Mucosa of descending colon (tissue), 3 donors: ENCODE data around the gene NLK. TPM values are rescaled to one million over a fixed set of nuclear protein-coding genes. Genes with fewer than 3 reads are reported as not detected.

Source experiments
- ATAC-seq: fragments of 200-7000 bp; cut with Tn5 transposase; one replicate; pipeline ENCODE4 v1.9.1; 2020; ENCODE audit warnings: mild to moderate bottlenecking, moderate library complexity
- DNase-seq, 3 donors: peaks; one replicate each; pipeline ENCODE4 v3.0.0-alpha.2; 2020
- H3K36me3 ChIP-seq: fragments of 200-600 bp; one replicate; pipeline ENCODE4 v1.8.0; 2021; ENCODE audit warnings: low read depth, mild to moderate bottlenecking
- H3K4me1 ChIP-seq: fragments of 200-600 bp; one replicate; pipeline ENCODE4 v1.8.0; 2021; ENCODE audit warnings: low read depth, mild to moderate bottlenecking
- H3K4me3 ChIP-seq: fragments of 200-600 bp; one replicate; pipeline ENCODE4 v1.8.0; 2021; ENCODE audit warnings: mild to moderate bottlenecking
- H3K9me3 ChIP-seq: fragments of 200-600 bp; one replicate; pipeline ENCODE4 v1.8.0; 2021; ENCODE audit warnings: mild to moderate bottlenecking
- intact Hi-C, 2 donors: fragments of 100-400 bp; cut with DNase I in 1 of 2; cut with micrococcal nuclease in 1 of 2; formaldehyde crosslinking; loops; one replicate each; pipeline versions ENCODE4 v1.11.0 to v1.11.1; 2022; cut with DNase I, micrococcal nuclease
- total RNA-seq, 3 donors: library from RNA; stranded (reverse); fragmentation: NEBNext Ultra II Directional in 2 of 3; extraction: Animal tissue kit (Norgen Biotek cat#: 25700) in 2 of 3; gene quantifications; one replicate each; pipeline versions ENCODE4 v1.2.1 to v1.2.4, GENCODE V29; 2021 to 2023
- TF ChIP-seq, protein P1 (sequence below): fragments of 200-600 bp; IDR thresholded peaks from one replicate; pipeline ENCODE4 v1.8.0; 2022; ENCODE audit warnings: antibody characterized with exemption, mild to moderate bottlenecking
- donor health status: DM: no; HTN: no; CAD: no; lungs with moderate emphysema.
- donor health status: DM: no; HTN: no; CAD: no.
- donor health status: DM: no; HTN: yes; CAD: no.

Gene NLK
- total RNA-seq, 3 donors from 2014 or later, result 20.4 to 24.1 (median 21.0) TPM

GRCh38 chr17:28196636-28197035, 154.2 kb downstream of the NLK start:
- Histone ChIP-seq H3K36me3 (no peaks in the 10 kb centered on the region), H3K9me3 (no peaks in the 10 kb centered on the region), H3K4me1 (no peaks in the 10 kb centered on the region), H3K4me3 (no peak overlapping the region)
- DNase-seq, result no peak
- ATAC-seq, result no peak
- TF ChIP-seq, protein P1, sequence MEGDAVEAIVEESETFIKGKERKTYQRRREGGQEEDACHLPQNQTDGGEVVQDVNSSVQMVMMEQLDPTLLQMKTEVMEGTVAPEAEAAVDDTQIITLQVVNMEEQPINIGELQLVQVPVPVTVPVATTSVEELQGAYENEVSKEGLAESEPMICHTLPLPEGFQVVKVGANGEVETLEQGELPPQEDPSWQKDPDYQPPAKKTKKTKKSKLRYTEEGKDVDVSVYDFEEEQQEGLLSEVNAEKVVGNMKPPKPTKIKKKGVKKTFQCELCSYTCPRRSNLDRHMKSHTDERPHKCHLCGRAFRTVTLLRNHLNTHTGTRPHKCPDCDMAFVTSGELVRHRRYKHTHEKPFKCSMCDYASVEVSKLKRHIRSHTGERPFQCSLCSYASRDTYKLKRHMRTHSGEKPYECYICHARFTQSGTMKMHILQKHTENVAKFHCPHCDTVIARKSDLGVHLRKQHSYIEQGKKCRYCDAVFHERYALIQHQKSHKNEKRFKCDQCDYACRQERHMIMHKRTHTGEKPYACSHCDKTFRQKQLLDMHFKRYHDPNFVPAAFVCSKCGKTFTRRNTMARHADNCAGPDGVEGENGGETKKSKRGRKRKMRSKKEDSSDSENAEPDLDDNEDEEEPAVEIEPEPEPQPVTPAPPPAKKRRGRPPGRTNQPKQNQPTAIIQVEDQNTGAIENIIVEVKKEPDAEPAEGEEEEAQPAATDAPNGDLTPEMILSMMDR, result no peak
- intact Hi-C loops, result no loop called here

DNA sequence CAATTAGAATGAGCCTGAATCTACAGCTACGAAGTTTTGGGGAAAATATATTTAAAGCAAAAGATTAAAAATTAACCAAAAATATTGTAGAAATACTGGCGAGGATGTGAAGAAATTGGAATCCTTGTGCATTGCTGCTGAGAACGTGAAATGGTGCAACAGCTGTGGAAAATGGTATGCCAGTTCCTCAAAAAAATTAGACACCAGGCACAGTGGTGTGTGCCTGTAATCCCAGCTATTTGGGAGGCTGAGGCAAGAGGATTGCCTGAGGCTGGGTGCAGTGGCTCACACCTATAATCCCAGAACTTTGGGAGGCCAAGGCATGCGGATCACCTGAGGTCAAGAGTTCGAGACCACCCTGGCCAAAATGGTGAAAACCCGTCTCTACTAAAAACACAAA, 156.6 kb downstream of the NLK start:
- no peak for DNase-seq
- Histone ChIP-seq H3K4me1 (no peaks in the 10 kb centered on the region), H3K9me3 (no peaks in the 10 kb centered on the region), H3K36me3 (no peaks in the 10 kb centered on the region), H3K4me3 (no peak overlapping the region)
- ATAC-seq, result no peak
- intact Hi-C loops, result no loop called here
- TF ChIP-seq, protein P1, result no peak

- TF ChIP-seq, protein P1, result no peak
- ATAC-seq, result no peak
- no peaks in the 10 kb centered on the region for H3K4me1 ChIP-seq
Observed at GRCh38 chr17:28199728-28200127, 157.3 kb downstream of the NLK start.

DNA sequence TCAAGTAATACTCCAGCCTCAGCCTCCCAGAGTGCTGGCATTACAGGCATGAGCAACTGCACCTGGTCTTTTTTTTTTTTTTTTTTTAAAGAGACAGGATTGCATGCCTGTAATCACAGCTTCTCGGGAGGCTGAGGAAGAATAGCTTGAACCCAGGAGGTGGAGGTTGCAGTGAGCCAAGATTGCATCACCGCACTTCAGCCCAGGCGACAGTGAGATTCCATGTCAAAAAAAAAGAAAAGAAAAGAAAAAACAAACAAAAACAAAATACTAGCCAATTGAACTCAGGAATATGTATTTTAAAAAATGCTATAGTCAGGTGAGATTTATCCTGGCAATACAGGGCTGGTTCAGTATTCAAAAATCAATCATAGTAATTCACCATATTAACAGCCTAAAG, 158.8 kb downstream of the NLK start:
- Histone ChIP-seq H3K4me3 (no peak overlapping the region), H3K4me1 (no peaks in the 10 kb centered on the region), H3K36me3 (no peaks in the 10 kb centered on the region), H3K9me3 (no peaks in the 10 kb centered on the region)
- TF ChIP-seq, protein P1, result no peak
- no peak for ATAC-seq
- DNase-seq, result no peak
- intact Hi-C loops, result no loop called here

More at GRCh38 chr17:28199728-28200127, 157.3 kb downstream of the NLK start:
- Histone ChIP-seq H3K9me3 (no peaks in the 10 kb centered on the region), H3K36me3 (no peaks in the 10 kb centered on the region), H3K4me3 (no peak overlapping the region)
- intact Hi-C loops, result no loop called here
- DNase-seq, result no peak

GRCh38 chr17:28204244-28204643, 161.8 kb downstream of the NLK start:
- Histone ChIP-seq H3K4me3 (no peak overlapping the region), H3K9me3 (no peaks in the 10 kb centered on the region), H3K4me1 (no peaks in the 10 kb centered on the region), H3K36me3 (no peaks in the 10 kb centered on the region)
- intact Hi-C loops, result no loop called here
- DNase-seq, result no peak
- TF ChIP-seq, protein P1, result no peak
- no peak for ATAC-seq

DNA sequence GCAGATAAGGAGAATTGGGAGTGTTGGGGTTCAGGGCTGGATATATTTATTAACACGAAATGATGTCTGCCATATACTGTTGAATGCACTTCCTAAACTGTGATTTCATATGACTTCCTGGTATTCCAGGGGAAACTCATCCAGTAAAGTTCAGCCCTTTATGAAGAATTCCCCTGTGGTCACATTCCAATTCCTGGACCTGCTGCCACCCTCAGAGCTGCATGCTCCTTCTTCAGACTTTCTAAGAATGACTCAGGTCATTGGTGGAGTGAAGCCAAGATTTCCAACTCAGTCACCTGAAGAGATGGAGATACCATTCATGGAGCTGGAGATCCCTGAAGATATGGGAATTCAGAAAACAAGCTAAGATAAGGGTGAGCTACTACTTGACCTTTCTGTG, 162.3 kb downstream of the NLK start:
- no peak for ATAC-seq
- H3K36me3 ChIP-seq, result no peaks in the 10 kb centered on the region
- no peak for DNase-seq
- TF ChIP-seq, protein P1, result no peak
- no peak overlapping the region for H3K4me3 ChIP-seq
- intact Hi-C loops, result no loop called here
- no peaks in the 10 kb centered on the region for H3K4me1 ChIP-seq
- H3K9me3 ChIP-seq, result no peaks in the 10 kb centered on the region
